Fibroblast of skin of left quadriceps (primary cell): ENCODE measurements around the gene TSPAN3.

Experiments used
- DNase-seq, 2 experiments: peaks; one replicate each; pipeline ENCODE4 v3.0.0-alpha.2; 2013; ENCODE audit warnings: low read depth in 2 of 2

The TSPAN3 gene

DNA sequence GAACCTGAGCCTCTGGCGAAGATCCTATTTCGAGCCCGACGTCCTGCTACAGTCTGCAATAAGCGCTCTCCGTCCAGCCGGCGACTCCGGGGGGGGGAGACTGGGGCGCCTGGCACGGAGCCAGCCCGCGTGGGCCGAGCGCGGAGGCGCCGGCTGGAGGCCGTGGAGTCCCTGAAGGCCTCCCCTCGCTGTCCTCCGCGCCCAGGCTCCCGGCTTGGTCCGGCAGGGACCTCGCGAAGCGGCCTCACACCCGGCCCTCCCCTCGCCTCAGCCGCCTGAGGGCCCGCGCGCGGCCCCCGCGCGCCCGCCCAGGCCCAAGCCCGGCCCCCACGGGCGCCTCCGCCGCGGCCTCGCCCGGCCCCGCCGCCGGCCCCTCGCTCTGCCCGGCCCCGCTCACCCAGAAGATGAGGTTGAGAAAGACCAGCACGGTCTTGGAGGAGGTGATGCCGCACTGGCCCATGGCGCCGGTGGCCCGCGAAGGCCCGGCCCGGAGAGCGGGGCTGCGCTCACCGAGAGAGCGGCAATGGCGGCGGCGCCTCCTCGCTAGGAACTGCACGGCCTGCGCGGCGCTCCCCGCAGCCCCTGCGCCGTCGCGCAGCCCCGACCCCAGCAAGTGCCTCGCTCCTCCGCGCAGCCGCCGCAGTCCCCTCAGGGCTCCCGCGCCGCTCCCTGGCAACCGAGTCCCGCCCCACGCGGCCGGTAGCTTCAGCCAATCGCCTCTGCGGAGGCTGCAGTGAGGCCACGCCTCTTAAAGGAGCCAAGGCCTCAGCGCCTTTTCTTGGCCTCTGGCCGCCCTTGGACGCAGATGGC, at the start of gene TSPAN3:
Gene TSPAN3 (minus strand): TSS at position 615 of the 810 bp plus-strand sequence. CDS start 155 bp downstream, at position 460.
- DNase-seq, result peak; percentile 84

DNA sequence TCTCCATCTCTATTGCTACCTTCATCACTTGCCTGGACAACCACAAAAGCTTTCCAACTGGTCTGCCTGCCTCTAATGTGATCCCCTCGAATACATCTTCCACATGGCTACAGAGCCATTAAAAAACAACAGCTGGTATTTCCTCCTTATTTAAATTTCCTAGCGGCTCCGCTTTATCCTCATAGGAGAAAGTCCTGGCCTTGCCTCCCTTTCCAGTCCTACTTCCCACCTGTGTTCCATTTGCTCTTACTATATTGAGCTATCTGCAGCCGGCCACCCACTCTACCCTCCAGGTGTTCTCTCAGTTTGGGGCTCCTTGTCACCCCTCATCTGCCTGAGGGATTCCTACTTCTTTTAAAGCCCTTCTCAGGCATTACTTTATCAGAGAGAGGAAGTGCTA, 49.7 kb upstream of the TSPAN3 start:
- no peak for DNase-seq

DNA sequence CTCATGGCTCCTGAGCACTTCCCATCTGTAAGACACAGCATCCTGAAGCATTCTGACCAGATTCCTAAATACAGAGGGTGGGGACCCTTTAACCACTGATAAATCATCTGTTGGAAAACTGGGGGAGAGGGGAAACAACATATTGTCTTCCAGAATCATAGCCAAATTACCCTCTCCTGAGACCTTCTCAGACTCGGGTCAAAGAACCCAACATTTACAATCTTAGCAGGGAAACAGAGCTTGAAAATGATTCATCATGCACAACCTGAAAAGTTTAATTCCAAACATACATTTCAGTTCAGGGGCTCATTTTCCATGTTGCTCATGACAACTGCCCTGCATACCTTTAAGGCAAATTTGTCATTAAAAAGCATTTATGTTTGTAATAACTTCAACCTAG, 48.5 kb upstream of the TSPAN3 start:
- DNase-seq, result peak in 1 of 2 experiments; percentile 23

DNA sequence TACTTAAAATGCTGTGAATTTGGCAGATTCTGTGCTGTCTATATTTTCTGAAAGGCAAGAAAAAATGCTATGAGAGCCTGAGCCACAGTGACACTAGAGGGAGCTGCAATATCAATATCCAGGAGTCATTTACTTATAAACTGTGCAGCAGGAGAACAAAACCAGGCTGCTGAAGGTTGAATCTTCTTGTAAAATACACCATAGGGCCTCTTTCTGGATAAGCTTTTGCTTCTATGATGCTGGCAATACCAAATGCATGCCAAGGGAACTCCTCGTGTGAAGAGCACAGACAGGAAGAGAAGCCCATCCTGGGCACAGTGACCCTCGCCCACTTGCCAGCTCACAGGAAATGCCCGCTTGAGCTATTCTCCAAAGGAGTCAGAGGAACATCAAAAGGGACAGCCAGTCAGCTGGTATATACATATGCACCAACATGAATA, 48.0 kb upstream of the TSPAN3 start:
- DNase-seq, result peak; percentile 66 to 70

DNA sequence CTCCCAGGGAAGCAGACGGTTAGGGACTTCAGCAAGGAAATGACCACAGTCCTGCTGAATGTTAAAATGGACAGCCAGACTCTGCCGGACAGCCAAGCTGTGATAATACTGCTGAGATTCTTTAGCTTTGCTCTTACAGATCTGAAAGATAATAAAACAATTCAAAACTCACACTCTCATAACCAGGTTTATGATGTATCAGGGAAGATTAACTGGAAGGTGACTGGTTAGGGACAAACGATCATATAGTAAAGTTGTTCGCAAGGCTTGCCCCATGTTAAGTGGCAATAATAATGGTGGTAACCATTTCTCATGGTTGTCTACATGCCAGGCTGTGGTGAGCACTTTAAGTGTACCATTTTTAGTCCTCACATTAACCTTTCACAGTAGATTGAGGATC, 44.3 kb upstream of the TSPAN3 start:
- no peak for DNase-seq

DNA sequence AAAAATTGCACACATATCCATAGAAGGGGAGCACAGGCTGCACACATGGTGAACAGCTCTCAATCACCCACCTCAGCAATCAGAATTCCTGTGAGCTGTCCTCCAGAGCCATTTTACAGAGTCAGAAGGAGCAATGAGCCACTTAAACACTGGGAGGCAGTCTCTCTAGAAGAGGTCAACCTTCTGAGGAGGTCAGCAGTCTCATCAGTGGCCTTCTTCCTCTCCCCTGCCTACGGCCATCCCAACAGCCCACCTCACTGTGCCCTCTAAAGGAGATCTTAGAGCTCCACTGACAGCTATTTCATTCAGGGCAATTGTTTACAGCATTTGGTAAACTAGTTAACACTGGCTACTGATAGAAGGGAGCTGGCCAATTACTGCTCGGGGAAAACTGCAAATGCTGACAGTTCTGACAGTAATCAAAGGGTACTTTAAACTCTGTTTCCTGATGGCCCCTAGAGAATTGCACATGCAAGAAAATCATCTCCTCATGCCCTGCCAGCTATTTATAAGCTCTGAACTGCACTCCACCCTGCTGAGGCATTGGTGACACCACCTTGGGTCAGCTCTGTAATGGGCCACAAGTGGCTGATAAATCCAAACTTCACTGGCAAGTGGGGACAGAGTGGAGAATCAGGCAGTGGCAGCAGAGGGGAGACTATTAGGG, 42.1 kb upstream of the TSPAN3 start:
- DNase-seq, result no peak

DNA sequence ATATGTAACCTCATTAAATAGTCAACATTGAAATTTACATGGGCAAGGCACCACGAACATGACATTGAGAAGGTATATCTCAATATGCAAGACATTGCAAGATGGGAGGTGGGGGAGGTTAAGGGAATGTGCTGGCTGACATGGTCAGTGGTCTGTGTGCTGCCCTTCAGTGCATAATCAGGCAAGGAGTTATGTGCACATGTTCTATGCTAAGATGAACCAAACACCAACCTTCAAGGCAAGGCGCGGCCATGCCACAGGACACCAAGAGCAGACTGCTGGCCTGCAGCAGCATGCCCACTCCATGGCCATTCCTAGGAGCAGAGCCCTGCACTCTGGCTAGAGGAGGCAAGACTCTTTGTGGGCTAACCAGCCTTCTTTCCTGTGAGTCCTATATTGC, 40.9 kb upstream of the TSPAN3 start:
- DNase-seq, result no peak

DNA sequence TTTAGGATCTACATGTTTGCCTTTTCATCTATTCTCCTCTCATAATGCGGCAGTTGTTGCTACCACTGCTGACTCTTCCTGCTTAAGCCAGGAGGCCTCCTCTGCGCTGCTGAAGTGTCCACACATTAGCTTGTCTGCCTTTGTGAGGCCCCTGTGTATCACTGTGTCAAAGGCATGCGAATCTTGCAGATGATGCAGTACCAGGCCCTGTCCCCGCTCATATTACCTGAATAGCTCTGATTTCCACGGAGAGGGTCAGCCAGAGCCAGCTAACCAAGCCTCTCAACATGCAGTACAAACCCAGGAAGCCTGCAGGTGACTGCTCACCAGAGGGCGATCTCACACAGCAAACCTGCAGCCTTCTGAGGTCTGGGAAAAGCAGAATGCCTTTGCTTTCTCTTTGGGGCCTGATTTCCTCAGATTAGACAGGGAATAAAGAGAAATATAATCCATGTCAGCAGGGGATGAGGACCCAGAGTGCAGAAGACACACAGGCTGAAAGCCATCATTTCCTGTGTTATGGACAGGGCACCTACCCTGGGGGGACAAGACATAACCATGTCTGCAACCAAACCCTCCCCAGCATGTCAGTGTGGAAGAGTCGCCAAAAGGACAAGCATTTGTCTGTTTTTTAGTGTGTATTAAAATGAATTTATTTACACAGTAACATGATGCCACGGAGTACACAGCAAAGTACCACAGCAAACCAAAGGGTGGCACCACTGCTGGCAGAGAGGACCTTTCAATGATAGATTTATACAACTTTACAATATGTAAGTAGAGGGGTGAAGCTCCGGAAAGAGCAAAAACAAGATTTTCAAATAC, 36.8 kb upstream of the TSPAN3 start:
- DNase-seq, result no peak

DNA sequence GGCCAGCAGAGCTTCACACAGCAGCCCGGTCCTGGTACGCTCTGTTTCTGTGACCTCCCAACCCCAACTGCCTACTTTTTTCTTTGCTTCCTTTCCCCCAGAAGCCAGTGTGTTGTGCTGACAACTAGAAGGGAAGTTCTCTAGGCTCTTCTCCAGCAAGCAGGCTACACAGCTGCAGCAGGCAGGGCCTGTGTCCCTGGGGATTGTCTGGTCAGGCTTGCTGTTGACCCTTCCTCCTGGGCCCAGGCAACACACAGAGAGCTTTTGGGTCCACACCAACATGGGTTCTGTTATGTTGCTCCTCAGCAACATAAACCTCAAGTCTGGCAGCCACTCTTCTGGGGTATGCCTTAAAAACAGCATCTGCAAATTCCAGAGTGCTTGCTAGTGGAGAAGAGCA, 36.2 kb upstream of the TSPAN3 start:
- no peak for DNase-seq

DNA sequence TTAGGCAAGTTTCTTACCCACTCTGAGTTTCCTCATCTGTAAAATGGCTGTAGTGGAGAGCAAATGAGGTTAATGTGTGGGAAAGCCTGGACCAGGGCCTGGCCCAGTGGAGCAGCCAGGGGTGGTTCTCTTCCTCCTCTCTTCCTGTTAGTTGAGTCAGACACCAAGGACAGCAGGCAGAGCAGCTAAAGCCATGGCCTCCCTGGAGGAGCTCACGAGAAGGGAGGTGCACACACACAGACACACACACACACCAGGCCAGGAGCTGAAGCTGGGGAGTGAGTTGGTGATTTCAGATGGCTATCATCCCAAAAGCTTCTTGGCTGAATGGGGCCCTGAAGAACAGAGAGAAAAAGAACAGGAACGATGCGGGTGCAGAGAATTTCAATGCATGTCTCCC, 33.2 kb upstream of the TSPAN3 start:
- DNase-seq, result no peak

DNA sequence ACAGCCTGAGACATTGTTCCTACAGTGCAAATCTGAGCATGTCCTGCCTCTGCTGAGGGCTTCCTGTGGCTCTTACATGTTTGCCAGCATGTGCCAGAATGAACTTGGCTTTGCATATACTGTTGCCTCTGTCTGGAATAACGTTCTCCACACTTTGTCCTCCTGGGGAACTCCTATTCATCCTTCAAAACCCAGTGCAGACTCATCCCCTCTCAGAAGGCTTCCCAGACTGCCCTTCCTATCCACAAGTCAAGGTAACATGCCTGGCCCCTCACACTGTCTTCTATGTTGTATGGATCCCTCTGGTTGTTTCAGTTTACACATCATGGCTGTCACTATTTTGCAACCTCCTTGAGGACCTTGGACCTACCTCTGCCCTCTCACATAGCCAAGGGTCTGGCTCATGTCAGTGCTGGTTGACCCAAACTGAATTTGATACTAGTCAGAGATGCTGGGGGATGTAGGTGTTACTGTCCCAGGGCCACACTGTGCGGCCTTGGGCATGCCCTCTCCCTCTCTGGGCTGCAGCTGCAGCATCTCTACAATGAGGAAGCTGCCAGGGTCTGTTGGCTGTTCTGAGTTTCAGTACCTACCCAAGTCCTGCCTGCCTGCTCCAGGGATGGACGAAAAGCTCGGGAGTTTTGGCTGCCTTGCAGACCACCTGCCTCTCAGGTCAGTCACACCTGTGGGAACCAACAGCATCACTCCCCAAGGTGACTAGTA, 29.0 kb upstream of the TSPAN3 start:
- DNase-seq, result no peak

DNA sequence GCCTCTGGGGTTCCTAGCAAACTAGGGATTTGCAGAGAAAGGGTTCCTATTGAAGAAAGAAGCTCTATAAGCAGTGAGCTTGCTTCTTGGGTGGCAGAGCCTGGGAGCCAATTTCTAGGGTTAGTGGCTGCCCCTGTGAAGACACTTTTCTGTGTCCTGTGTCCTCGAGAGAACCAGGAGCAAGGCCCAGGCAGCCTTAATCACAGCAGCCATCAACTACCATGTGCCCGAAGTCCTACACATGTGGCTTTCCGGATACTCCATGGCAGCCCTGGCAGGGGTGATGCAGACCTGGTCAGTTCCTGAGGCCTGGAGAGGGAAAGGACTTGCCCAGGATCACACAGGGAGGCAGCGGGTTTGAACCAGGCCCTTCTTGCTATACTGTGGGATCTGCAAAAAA, 27.7 kb upstream of the TSPAN3 start:
- no peak for DNase-seq

DNA sequence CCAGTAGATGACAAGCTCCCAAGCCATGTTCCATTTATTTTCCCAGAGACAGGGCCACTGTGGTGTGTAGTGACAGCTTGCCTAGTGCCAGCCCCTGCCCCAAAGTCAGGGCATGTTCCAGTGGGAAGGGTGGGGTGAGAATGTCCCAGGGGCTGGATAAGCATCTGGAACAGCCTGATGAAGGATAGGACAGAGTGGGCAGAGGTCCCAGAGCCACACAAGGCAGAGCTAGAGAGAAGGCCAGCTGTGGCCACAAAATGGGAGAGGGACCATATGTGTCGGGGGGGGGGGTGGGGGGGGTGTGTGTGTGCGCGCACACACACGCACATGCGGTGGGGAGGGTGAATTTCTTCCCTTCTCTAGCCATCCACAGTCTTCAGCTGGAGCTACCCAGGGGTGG, 27.0 kb upstream of the TSPAN3 start:
- no peak for DNase-seq

DNA sequence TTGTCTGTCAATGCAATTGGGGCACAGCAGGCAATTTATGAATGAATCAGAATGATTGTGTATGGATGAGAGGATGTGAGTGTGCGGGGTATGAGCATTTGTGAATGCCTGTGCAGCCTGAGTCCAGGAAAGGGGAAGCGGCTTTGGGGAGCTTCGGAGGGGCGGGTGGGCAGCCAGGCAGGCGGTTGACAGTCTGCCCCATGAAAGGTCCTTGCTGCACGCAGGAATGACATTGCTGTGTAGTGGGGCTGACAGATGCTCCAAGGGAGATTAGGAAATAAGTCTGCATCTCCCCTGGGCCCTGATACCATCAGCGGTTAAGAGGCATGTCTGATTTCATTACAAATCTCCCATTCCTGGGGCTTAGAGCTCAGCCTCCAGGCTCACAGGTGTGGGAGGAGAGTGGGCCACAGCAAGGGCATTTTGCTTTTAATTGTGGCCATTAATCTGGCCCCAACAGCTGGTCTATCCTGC, 26.4 kb upstream of the TSPAN3 start:
- no peak for DNase-seq

DNA sequence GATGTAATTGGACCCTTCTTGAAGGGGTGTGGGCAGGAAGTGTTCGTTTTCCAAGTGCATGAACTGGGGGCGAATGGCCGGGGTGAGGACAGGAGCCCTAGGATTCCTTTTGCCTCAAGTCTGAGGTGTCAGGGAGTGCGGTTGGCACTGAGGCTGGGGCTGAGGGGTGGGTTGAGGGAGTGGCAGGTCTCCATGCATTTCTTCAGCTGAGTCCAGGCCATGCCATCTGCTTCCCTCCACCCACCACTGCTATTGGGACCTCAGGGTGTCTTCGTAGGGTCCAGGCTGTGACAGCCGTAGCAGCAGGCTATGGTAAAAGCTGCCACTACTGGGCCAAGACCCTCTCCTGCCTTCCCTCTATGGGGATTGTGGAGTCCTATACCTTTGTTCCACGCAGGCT, 25.6 kb upstream of the TSPAN3 start:
- DNase-seq, result no peak

DNA sequence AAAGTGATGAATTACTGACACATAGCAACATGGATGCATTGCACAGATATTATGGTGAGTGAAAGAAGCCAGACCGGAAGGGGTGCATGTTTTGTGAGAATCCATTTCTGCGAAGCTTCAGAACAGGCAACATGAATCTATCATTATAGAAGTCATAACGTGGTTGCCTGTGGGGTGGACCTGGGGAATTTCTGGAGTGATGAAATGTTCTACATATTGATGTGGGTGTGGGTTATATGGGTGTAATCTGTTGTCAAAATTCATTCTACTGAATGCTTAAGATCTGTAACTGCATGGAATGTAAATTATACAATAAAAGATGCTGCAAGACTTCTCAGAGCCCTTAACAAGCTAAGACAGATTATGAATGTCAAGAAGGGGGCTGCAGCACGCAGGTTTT, 25.2 kb upstream of the TSPAN3 start:
- no peak for DNase-seq

DNA sequence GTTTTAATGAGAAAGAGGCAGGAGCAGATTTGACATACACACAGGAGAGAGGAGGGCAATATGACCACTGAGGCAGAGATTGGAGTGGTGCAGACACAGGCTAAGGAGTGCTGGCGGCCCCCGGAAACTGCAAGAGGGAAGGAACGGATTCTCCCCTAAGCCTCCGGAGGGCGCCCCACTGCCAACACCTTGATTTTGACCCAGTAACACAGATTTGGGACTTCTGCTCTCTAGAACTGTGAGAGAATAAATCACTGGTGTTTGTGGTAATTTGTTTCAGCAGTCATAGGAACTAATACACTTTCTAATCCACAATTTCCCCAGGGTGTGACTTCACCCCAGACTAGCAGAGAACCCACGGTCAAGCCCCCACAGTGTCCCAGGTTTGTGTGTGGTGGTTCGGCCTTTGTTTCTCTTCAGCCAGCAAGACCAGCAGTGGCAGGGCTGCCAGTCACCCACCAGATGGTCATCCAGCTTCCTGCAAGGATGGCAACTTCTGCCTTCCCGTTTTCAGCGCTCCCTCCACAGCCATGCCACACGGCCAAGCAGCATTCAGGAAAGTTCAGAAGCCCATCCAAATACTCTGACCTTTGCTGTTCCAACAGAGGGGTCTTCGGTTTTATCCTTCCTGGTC, 23.6 kb upstream of the TSPAN3 start:
- no peak for DNase-seq

DNA sequence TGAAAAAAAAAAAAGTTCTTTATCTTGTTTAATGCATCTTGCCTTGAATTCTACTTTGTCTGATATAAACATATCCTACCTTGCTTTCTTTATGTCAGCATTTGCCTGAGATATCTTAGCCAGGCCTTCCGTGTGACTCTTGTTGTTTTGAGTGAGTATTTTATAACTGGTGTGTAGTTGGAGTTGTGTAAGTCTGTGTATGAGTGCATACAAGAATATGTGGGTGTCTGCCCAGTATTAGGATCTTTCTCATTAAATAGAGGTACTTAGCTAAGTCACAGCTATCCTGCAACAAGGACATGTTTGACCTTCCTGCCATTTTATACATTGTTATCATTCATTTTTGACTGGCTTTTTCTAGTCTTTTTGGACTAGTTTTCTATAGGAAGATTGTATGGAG, 22.5 kb upstream of the TSPAN3 start:
- no peak for DNase-seq

DNA sequence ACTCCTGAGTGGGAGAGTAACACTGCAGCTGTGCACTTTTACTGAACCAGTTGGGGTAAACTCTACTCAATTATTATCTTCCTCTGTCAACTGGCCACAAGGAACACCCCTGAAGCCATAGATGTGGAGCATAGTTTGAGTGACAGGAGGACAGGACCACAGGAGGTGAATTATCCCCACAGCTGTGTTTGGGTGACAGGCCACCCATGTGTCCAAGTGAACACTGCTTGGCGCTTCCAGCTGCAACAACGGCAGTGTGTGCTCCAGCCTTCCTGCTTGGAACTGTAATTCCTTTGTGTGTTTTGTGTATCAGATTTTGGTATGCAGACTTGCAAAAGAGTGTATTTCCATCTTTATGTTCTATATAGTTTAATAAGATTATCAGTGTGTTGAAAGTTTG, 20.2 kb upstream of the TSPAN3 start:
- no peak for DNase-seq

DNA sequence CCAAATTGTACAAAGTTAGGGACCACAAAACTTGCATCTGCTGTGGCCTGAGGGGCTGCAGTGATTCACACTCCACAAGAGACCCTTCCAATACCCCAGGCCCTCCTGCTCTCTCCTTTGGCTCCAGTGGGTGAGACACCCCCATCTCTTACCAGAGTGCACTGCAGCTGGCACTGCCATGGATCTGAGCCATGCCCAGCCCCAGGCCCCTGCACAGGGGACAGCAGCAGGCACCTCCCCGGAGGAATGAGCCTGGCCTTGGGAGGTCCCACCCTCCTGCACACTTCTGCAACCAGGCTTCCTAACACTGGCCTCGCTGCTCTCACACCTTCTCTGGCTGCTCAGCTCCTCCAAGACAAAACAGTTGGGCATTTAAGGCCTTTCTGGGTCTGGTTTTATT, 16.3 kb upstream of the TSPAN3 start:
- DNase-seq, result no peak

DNA sequence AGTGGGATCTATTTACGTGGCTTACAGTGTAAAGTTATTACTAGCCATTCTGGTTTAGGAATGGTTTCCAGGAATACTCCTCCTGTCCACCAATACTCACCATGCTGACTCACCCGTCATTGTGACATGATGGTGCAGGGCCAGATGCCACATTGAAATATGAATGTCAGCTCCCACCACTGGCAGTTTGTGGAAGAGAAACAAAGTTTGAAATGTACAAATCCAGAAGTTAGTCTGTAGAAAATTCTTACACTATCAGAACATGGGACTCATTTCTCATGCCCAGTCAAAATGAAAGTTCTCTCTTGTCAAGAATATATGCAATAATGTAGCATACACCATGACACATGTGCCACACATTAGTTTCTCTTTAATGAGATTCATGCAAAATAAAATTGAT, 14.4 kb upstream of the TSPAN3 start:
- no peak for DNase-seq
